ENCODE data around the gene YKT6.
"Not testable (repeated sequence)": the region's sequence is repeated elsewhere in the genome, so short reads cannot be mapped to it uniquely, and the experiment has no call there.

The YKT6 gene

GRCh38 chr7:44172803-44173424 lies 27.9 kb upstream of the YKT6 start:
- FAIRE-seq: no peak

GRCh38 chr7:44173911-44174693 lies 26.7 kb upstream of the YKT6 start:
- no peak for FAIRE-seq

- not testable (repeated sequence) for FAIRE-seq
Measured at GRCh38 chr7:44174694-44174948, 26.2 kb upstream of the YKT6 start.

GRCh38 chr7:44175730-44176129 lies 25.0 kb upstream of the YKT6 start:
- no peak for FAIRE-seq

DNA sequence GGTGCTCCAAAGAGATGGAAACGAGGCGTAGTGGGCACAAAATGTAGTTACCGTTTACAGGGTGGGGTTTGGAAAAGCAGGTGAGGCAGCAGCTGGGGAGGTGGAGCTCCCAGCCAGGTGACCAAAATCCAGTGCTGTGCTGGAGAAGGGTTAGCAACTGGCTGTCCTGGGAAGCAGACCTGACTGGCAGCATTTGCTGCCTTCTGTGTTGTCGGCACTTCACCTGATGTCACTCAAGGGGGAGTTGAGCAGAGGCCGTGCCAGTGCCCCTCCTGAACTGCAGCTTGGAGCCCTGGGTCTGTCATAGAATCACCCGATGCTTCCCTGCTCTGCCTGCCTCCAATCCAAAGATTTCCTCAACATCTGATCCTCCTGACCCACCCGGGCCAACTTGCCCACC lies 24.3 kb upstream of the YKT6 start:
- no peak for FAIRE-seq

GRCh38 chr7:44177570-44178131 lies 23.1 kb upstream of the YKT6 start:
- no peak for FAIRE-seq

DNA sequence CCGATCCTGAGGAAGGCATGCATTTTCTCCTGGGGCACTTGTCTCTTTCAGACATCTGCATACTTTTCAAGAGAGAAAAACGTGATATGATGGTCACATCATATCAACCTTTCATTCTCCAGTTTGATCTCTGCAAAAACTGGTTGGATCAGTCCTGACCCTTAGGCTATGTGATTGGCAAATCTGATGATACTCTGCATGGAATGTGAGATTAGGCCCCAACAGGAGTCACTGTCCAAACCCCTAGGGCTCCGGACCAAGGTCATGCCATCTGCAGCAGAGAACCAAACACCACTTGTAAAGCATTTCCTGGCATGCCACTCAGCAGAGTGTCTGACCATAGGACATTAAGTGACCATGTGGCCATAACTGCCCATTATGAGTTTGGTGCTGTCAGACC lies 20.1 kb upstream of the YKT6 start:
- FAIRE-seq: no peak

DNA sequence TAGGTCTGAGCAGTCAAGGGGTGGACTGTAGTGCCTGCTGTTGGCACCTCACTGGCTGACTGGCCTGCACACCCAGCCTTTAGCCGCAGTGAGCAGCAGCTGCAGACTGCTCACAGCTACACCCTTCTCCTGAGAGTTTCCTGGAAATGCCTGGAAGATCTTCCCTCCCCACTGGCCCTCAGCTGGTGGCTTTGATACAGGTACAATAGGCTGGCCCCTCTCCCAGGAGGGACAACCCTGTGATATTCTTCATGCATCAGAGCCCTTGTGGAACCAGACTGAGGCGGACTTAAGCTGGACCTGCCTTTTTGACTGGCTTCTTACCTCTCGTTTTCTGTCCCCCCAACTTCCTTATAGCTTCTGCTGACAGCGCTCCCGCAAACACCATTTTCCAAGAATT lies 18.0 kb upstream of the YKT6 start:
- no peak for FAIRE-seq

DNA sequence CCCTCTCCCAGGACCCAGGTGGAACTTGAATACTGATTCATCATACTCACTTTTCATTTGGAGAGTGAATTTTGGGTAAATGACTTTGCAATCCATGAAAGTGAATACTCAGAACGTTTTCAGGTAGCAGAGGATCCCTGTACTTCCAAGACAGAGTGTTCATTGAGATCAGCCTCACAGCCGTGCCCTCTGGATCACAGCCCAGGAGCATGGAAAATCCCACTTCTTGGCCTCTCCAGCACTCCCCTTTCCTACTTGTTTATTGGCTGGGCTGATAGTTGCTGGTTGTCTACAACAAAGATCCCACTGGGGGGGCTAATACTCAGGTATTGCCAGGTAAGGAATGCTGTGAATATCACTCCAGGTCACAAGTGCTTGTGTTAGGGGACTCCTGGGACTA lies 17.4 kb upstream of the YKT6 start:
- FAIRE-seq: no peak

DNA sequence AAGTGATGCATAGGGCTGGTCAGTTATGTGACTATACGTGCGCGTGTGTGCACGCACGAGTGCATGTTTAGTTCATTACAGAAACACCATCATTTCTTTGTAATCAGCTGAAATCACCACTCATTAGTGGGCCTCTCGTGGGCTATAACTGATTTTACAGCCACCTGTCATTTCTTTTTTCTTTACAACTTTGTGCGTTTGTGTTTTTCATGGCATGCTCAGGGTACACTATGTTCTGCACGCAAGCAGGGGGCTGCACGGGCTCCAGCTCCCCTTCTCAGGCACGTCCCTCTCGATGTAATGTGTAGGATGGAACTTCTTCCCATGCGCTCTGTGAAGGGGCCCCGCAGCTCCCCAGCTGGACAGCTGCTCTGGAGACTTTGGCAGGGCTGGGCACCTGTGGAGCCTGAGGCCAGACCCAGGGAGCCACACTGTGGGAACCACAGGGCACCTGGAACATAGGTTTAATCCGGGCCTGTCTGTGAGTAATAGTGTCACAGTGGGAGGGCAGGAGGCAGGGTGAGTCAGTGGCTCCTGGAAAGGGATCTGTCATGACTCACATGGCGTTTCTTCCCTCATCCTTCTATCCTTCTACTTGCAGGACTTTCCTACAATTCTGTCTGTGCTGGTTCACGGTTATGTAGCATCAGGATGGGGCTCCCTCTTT lies 16.4 kb upstream of the YKT6 start:
- no peak for FAIRE-seq

- FAIRE-seq: no peak
Measured at GRCh38 chr7:44184873-44185446, 15.8 kb upstream of the YKT6 start.

GRCh38 chr7:44185729-44186128 lies 15.0 kb upstream of the YKT6 start:
- FAIRE-seq: no peak

GRCh38 chr7:44186736-44187135 lies 14.0 kb upstream of the YKT6 start:
- no peak for FAIRE-seq

DNA sequence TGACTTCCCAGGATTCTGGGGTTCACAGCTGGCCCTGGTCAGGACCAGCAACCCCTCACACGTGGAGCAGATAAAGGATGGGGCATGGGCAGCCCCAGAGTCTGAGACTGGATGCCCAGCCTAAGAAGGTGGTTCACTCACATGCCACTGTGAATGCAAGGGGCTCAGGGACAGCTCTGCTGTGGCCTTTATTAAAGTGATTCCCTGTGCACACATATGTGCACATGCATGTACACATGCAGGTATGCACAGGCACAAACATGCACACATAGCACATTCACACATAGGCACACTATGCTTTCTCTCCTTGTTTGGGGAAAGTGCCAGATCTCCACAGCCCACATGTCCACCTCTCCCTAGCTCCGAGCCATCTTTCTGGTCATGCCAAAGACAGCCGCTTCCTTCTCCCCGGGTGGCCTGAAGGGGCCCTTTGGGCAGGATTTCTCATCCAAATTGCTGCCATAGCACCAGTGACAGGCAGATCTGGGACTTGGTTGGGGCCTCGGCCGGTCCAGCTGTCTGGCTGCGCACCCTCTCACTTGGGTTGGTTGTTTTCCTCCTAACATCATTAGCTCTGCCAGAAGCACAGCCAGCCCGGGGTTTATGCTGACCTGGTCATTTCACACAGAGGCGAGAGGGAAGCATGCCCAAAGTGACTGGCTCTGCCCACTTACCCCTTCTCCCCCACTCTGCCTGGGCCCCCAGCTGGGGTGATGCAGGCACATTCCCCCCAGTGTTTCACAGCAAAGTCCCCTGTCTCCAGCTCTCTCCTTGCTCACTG lies 13.0 kb upstream of the YKT6 start:
- no peak for FAIRE-seq

GRCh38 chr7:44188480-44189225 lies 12.1 kb upstream of the YKT6 start:
- no peak for FAIRE-seq

GRCh38 chr7:44189286-44189992 lies 11.3 kb upstream of the YKT6 start, which contains the start of gene GCK:
Gene GCK, minus strand, starts transcription at chr7:44189439. Its CDS starts 486 bp downstream, at chr7:44188953.
- no peak for FAIRE-seq

DNA sequence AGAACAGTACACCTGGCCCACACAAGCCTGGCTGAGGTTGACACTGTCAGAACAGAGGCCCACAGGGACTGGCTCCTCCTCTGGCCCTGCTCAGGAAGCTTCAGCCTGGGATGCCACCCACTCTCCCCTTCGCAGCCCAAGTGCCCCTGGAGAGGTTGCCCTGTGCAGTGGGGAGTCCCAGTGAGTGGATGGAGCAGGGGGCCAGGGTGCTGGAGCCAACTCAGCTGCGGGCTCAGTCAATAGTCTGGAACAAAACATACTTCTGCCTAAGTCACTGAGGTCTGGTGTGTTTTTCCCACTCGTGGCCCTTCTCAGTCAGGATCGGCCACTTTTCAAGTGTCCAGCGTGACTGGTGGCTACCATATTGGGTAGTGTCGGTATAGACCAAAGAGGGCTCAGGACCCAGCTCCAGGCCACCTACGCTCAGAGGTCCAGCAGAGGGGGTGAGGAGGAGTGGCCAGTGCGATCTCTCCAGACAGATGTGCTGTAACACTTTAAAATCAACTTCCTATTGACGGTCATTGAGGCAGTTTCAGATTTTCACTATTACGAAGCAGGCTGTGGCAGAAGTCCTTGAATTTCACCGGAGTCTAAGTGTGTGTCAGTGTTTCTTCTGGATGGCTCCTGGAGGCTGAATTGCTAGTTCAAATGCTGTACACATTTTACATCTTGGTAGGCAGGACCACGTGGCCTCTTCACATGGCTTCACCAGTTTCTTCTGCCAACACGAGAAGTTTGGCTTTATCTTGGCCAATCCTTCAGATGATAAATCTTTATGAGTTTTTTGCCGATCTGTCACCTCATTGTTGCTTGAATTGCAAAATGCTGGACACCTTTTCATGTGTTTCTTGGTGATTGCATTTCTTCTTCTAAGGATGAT lies 10.5 kb upstream of the YKT6 start:
- no peak for FAIRE-seq

GRCh38 chr7:44191171-44191570 lies 9.6 kb upstream of the YKT6 start:
- FAIRE-seq: no peak

DNA sequence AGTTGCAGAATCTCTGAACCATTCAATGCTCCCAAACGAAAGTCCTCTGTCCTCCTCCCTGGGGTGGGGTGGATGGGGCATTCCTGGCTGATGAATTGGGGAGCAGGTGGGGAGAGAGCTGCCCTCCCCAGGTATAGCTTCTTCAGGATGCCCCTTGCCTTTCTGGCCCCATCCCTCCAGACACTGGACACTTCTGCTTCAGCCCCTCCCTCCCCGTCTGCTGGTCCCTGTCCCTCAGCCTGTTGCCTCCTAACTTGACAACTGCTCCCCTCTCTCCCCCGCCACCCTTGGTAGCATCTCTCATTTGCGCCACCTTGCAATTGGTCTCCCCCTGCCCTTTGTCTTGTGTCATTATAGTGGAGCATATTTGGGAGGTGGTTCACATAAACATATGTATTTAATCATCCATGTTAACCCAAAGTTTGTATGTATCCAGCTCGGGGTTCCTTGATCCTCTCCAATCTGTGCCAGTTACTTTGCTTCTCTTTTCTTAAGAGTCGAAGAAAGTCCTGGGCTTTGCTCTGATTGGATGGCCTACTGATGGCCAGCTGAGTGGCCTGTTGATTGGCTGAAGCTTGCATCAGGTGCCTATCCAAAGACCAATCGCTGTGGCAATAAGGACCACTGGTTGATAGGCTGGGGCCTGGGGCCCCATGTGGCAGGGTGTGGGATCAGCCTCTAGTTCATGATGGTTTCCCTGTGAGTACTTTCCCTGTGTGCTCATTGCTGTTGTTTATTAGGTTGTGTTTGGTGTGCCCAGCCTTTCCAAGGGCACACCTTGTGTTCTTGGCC lies 7.6 kb upstream of the YKT6 start:
- FAIRE-seq: no peak

Data from endometrium (tissue), 2 donors.